Measurements from ENCODE around the gene PRKD2.
A peak's percentile ranks its signal among the peaks of the same experiment; 100 is the strongest.

Gene PRKD2

DNA sequence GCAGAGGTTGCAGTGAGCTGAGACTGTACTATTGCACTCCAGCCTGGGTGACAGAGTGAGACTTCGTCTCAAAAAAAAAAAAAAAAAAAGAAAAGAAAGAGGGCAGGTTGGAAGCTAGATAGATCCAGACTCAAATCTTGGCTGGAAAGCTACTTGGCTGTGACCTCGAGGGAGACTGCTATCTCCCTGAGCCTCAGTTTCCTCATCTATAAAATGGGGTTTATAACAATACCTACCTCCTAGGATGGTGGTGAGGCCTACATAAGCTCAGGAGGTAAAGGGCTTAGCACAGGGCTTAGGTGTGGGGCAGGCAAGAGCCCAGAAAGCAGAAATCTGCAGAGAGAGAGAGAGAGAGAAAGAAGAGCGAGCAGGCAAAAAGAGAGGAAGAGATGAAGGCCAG is 31.7 kb downstream of the PRKD2 start:
- no peak overlapping the region for H3K4me3 ChIP-seq (ENCODE audit: low read depth, low read length)
- DNase-seq (ENCODE audit: low read depth) = no peak
- TF ChIP-seq CTCF (conservative IDR thresholded peaks at IDR 0.05; ENCODE audit: low read depth, low read length) = no peak

DNA sequence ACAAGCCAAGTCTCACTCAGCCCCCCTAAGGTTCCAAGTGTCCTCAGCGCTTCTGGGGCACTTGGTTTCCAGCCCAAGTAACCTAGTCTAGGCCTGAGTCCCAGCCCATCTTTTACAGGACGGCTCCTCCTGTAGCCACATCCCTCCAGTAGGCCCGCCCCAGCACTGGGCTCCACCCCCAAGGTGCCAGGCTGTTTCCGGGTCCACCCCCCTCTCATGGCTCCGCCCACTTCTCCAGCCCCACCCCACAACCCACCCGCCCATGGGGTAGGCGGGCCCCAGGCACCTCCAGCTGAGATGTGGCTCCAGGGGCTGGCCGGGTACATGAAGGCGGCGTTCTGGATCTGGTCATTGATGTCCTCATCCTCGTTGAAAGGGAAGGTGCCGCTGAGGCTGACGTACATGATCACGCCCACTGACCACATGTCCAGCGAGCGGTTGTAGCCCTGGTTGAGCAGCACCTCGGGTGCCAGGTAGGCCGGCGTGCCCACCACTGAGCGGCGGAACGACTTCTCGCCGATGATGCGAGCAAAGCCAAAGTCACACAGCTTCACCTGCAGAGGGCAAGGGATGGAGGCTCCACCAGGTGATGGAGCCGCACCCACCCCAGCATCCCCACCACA is 38.7 kb downstream of the PRKD2 start:
- no peak overlapping the region for H3K4me3 ChIP-seq (ENCODE audit: low read depth, low read length)
- TF ChIP-seq CTCF (conservative IDR thresholded peaks at IDR 0.05; ENCODE audit: low read depth, low read length) = no peak
- DNase-seq (ENCODE audit: low read depth) = no peak

- H3K4me3 ChIP-seq (ENCODE audit: low read depth, low read length) = no peak overlapping the region
- TF ChIP-seq CTCF (conservative IDR thresholded peaks at IDR 0.05; ENCODE audit: low read depth, low read length) = no peak
- peak; percentile 36 for DNase-seq (ENCODE audit: low read depth)
These were observed 42.3 kb downstream of the PRKD2 start for GRCh38 chr19:46674416-46675178.

DNA sequence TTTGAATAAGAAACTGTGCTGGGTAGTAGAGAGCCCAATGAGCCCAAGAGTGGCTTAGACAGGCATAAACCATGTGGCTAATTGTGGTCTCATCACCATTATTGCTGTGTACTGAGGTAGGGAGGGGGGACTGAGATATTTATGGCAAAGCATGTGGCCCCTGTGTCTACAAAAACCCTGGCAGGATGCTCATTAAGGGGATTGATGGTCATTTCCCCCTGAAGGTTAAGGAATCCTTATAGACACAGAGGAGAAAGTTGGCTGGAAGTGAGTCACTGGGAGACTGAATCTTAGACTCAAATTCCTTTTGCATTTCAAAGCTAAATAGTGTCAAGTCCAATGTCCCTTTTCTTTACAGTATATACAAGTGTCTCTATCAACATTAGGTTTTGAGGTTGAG is 46.1 kb downstream of the PRKD2 start:
- no peak overlapping the region for H3K4me3 ChIP-seq (ENCODE audit: low read depth, low read length)
- peak; percentile 22 for DNase-seq (ENCODE audit: low read depth)
- TF ChIP-seq CTCF (conservative IDR thresholded peaks at IDR 0.05; ENCODE audit: low read depth, low read length) = no peak

GRCh38 chr19:46668662-46669061 is 48.3 kb downstream of the PRKD2 start:
- no peak overlapping the region for H3K4me3 ChIP-seq (ENCODE audit: low read depth, low read length)
- TF ChIP-seq CTCF (conservative IDR thresholded peaks at IDR 0.05; ENCODE audit: low read depth, low read length) = no peak
- DNase-seq (ENCODE audit: low read depth) = no peak

DNA sequence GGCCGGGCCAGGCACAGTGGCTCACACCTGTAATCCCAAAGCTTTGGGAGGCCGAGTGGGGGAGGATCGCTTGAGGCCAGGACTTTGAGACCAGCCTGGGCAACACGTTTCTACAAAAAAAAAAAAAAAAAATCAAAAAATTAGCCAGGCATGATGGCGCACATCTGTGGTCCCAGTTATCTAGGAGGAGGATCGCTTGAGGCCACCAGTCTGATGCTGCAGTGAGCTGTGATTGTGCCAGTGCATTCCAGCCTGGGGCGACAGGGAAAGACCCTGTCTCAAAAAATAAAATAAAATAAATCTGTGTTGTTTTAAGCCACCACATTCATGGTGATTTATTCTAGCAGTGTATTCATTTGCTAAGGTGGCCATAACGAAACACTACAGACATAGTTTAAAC is 51.8 kb downstream of the PRKD2 start:
- TF ChIP-seq CTCF (conservative IDR thresholded peaks at IDR 0.05; ENCODE audit: low read depth, low read length) = no peak
- no peak for DNase-seq (ENCODE audit: low read depth)
- no peak overlapping the region for H3K4me3 ChIP-seq (ENCODE audit: low read depth, low read length)

Data from choroid plexus epithelial cell (primary cell).